ENCODE results near the gene HBG1. TPM values are rescaled to one million over a fixed set of nuclear protein-coding genes. Genes with fewer than 3 reads are reported as not detected.
"Not testable (repeated sequence)": the region's sequence is repeated elsewhere in the genome, so short reads cannot be mapped to it uniquely, and the experiment has no call there.

The HBG1 gene
- 1 to 10 TPM in 2 of 6 donors, not detected in 4; 2.9 to 4.6 TPM for total RNA-seq

GRCh38 chr11:5249807-5250396 is at the start of gene HBG1:
HBG1 (minus strand) TSS chr11:5249857; CDS start chr11:5249804, 53 bp downstream.
- not testable (repeated sequence) for ATAC-seq (ENCODE audit: low FRiP score in 2 of 2); H3K27ac ChIP-seq; H3K4me3 ChIP-seq; H3K36me3 ChIP-seq; H3K9me3 ChIP-seq; DNase-seq; H3K27me3 ChIP-seq; H3K4me1 ChIP-seq
- 58% methylated on average over 2 to 4 of the region's 9 CpGs for WGBS, 2 donors

- WGBS, 2 donors = 0 to 86% methylated on average over 1 of the region's 1 CpG
- H3K36me3 ChIP-seq = no peaks in the 10 kb centered on the region
Observed at GRCh38 chr11:5298451-5298850, 48.8 kb upstream of the HBG1 start.

GRCh38 chr11:5297721-5298323 is 48.2 kb upstream of the HBG1 start:
- WGBS, 2 donors = 57 to 69% methylated on average over 4 of the region's 4 CpGs
- ATAC-seq (ENCODE audit: low FRiP score in 2 of 2) = no peak
- H3K4me1 ChIP-seq = no peaks in the 10 kb centered on the region
- no peak overlapping the region for H3K27ac ChIP-seq
- no peak overlapping the region for H3K4me3 ChIP-seq
- H3K27me3 ChIP-seq = no peaks in the 10 kb centered on the region
- TF ChIP-seq EP300 (IDR thresholded peaks at IDR 0.05) (no peak), POLR2A (IDR thresholded peaks at IDR 0.05) (no peak), POLR2AphosphoS5 (IDR thresholded peaks at IDR 0.05) (no peak)
- TF ChIP-seq, protein P1, sequence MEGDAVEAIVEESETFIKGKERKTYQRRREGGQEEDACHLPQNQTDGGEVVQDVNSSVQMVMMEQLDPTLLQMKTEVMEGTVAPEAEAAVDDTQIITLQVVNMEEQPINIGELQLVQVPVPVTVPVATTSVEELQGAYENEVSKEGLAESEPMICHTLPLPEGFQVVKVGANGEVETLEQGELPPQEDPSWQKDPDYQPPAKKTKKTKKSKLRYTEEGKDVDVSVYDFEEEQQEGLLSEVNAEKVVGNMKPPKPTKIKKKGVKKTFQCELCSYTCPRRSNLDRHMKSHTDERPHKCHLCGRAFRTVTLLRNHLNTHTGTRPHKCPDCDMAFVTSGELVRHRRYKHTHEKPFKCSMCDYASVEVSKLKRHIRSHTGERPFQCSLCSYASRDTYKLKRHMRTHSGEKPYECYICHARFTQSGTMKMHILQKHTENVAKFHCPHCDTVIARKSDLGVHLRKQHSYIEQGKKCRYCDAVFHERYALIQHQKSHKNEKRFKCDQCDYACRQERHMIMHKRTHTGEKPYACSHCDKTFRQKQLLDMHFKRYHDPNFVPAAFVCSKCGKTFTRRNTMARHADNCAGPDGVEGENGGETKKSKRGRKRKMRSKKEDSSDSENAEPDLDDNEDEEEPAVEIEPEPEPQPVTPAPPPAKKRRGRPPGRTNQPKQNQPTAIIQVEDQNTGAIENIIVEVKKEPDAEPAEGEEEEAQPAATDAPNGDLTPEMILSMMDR (IDR thresholded peaks at IDR 0.05) = no peak
- H3K9me3 ChIP-seq = no peaks in the 10 kb centered on the region
- H3K36me3 ChIP-seq = no peaks in the 10 kb centered on the region
- DNase-seq = no peak

More at GRCh38 chr11:5298451-5298850, 48.8 kb upstream of the HBG1 start:
- TF ChIP-seq EP300 (IDR thresholded peaks at IDR 0.05) (no peak), POLR2A (IDR thresholded peaks at IDR 0.05) (no peak), POLR2AphosphoS5 (IDR thresholded peaks at IDR 0.05) (no peak)
- TF ChIP-seq, protein P1 (IDR thresholded peaks at IDR 0.05) = no peak
- ATAC-seq (ENCODE audit: low FRiP score in 2 of 2) (no peak), DNase-seq (no peak)
- Histone ChIP-seq H3K27me3 (no peaks in the 10 kb centered on the region), H3K4me3 (no peak overlapping the region), H3K9me3 (no peaks in the 10 kb centered on the region), H3K27ac (no peak overlapping the region), H3K4me1 (no peaks in the 10 kb centered on the region)

DNA sequence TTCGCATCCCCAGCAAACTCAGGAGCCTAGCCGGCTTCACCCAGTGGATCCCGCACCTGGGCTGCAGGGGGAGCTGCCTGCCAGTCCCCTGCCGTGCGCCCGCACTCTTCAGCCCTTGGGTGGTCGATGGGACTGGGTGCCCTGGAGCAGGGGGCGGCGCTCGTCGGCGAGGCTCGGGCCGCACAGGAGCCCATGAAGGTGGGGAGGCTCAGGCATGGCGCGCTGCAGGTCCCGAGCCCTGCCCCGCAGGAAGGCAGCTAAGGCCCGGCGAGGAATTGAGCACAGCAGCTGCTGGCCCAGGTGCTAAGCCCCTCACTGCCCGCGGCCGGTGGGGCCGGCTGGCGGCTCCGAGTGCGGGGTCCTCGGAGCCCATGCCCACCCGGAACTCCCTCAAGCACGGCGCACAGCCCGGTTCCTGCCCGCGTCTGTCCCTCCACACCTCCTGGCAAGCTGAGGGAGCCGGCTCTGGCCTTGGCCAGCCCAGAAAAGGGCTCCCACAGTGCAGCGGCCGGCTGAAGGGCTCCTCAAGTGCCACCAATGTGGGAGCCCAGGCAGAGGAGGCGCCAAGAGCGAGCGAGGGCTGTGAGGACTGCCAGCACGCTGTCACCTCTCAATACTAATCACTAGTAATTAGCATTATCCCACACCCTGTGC is 44.8 kb upstream of the HBG1 start:
- not testable (repeated sequence) for H3K36me3 ChIP-seq; H3K4me3 ChIP-seq; H3K9me3 ChIP-seq; ATAC-seq (ENCODE audit: low FRiP score in 2 of 2); H3K27ac ChIP-seq; H3K27me3 ChIP-seq; H3K4me1 ChIP-seq
- DNase-seq = peak in 1 of 2 donors; percentile 67
- WGBS, 2 donors = 96 to 97% methylated on average over 13 to 39 of the region's 41 CpGs

GRCh38 chr11:5293028-5293427 is 43.4 kb upstream of the HBG1 start:
- Histone ChIP-seq H3K9me3 (no peaks in the 10 kb centered on the region), H3K36me3 (no peaks in the 10 kb centered on the region), H3K27me3 (no peaks in the 10 kb centered on the region), H3K4me3 (no peak overlapping the region), H3K4me1 (no peaks in the 10 kb centered on the region), H3K27ac (no peak overlapping the region)
- 92% methylated on average over 8 of the region's 8 CpGs for WGBS, 2 donors
- TF ChIP-seq POLR2A (IDR thresholded peaks at IDR 0.05) (no peak), EP300 (IDR thresholded peaks at IDR 0.05) (no peak), POLR2AphosphoS5 (IDR thresholded peaks at IDR 0.05) (no peak)
- TF ChIP-seq, protein P1 (IDR thresholded peaks at IDR 0.05) = no peak
- no peak for ATAC-seq (ENCODE audit: low FRiP score in 2 of 2)
- no peak for DNase-seq
